Endothelial cell of umbilical vein (primary cell): ENCODE data around the gene MLH1. TPM values are rescaled to one million over a fixed set of nuclear protein-coding genes. Genes with fewer than 3 reads are reported as not detected.

Experiments used
- BruUV-seq: library from RNA; stranded (reverse); fragments of 400-500 nt; replicated peaks from 2 replicates; lab custom pipeline; 2021; lab: Mats Ljungman, UMichigan
- CTCF ChIA-PET: fragments of 300-600, 350-600 bp; sonication (Branson Sonifier 250); formaldehyde crosslinking; loops from one replicate; lab custom pipeline; 2021; ENCODE audit warnings: antibody characterized with exemption, inconsistent platforms; lab: Charles Lee
- POLR2A ChIA-PET: fragments of 300-600, 350-600 bp; sonication (Branson Sonifier 250); formaldehyde crosslinking; loops from one replicate; lab custom pipeline; 2021; ENCODE audit warnings: antibody characterized with exemption, inconsistent platforms; lab: Charles Lee
- DNase-seq: peaks from one replicate; pipeline ENCODE4 v3.0.0-alpha.2; 2011; ENCODE audit warnings: low read depth, low spot score
- FAIRE-seq: peaks from 2 replicates; lab custom pipeline; 2011; peaks lifted over from hg19 to GRCh38; lab: Jason Lieb, UNC
- H2AFZ ChIP-seq: 2 replicates; pipeline ENCODE4 v1.6.0; 2012; ENCODE audit warnings: low read depth, low read length, control low read depth, inconsistent platforms
- H3K27ac ChIP-seq: 2 replicates; pipeline ENCODE4 v1.5.1; 2011; ENCODE audit warnings: low read depth, mild to moderate bottlenecking, control low read depth, low read length, moderate library complexity; ENCODE audit not compliant: insufficient read depth
- H3K27me3 ChIP-seq, 2 experiments: 2 replicates each; pipeline versions ENCODE4 v1.6.0 to v1.6.1; 2011; ENCODE audit warnings: low read length in 2 of 2, mixed read lengths in 1 of 2; ENCODE audit not compliant: control insufficient read depth in 2 of 2, insufficient read depth in 2 of 2
- H3K36me3 ChIP-seq, 2 experiments: 2 replicates in 1 of 2; 3 replicates in 1 of 2; pipeline ENCODE4 v1.5.1; 2011; ENCODE audit warnings: low read length in 2 of 2, mild to moderate bottlenecking in 1 of 2, moderate library complexity in 1 of 2; ENCODE audit not compliant: control insufficient read depth in 2 of 2, insufficient read depth in 2 of 2; ENCODE audit errors: extremely low read depth in 1 of 2
- H3K4me1 ChIP-seq: 3 replicates; pipeline ENCODE4 v1.5.1; 2011; ENCODE audit warnings: mild to moderate bottlenecking, low read length; ENCODE audit not compliant: control insufficient read depth, insufficient read depth; ENCODE audit errors: extremely low read depth
- H3K4me2 ChIP-seq: 2 replicates; pipeline ENCODE4 v1.6.1; 2011; ENCODE audit warnings: low read length, control low read depth, mixed read lengths; ENCODE audit not compliant: insufficient read depth
- H3K4me3 ChIP-seq, 3 experiments: fragments of 200-600 bp in 1 of 3; sonication (generic), shearing (Covaris generic) in 1 of 3; replicated peaks in 1 of 3; 2 replicates each; pipeline ENCODE4 v1.5.1; 2011 to 2016; ENCODE audit warnings: control low read depth in 3 of 3, low read length in 3 of 3, mild to moderate bottlenecking in 2 of 3, inconsistent platforms in 1 of 3, low read depth in 1 of 3, moderate library complexity in 1 of 3; ENCODE audit not compliant: insufficient read depth in 1 of 3
- H3K79me2 ChIP-seq: 2 replicates; pipeline ENCODE4 v1.6.0; 2012; ENCODE audit warnings: low read length, inconsistent platforms; ENCODE audit not compliant: control insufficient read depth, insufficient read depth
- H3K9ac ChIP-seq: replicated peaks from 2 replicates; pipeline ENCODE3; 2011; ENCODE audit warnings: low read length, control low read depth; ENCODE audit not compliant: insufficient read depth; ENCODE audit errors: extremely low read depth
- H3K9me1 ChIP-seq: replicated peaks from 3 replicates; pipeline ENCODE4 v1.6.0; 2011; ENCODE audit warnings: mild to moderate bottlenecking, low read length; ENCODE audit not compliant: control insufficient read depth, insufficient read depth; ENCODE audit errors: extremely low read depth
- H3K9me3 ChIP-seq: replicated peaks from 2 replicates; pipeline ENCODE4 v1.5.1; 2012; ENCODE audit warnings: low read length, inconsistent platforms; ENCODE audit not compliant: control insufficient read depth, insufficient read depth
- H4K20me1 ChIP-seq: replicated peaks from 2 replicates; pipeline ENCODE3; 2011; ENCODE audit warnings: mild to moderate bottlenecking, low read length; ENCODE audit not compliant: control insufficient read depth, insufficient read depth; ENCODE audit errors: extremely low read depth
- EZH2 ChIP-seq: IDR thresholded peaks from 2 replicates; pipeline ENCODE4 v1.6.1; 2012; ENCODE audit warnings: borderline replicate concordance, low read depth, mild to moderate bottlenecking, moderate library complexity, low read length, inconsistent platforms; ENCODE audit not compliant: severe bottlenecking
- FOS ChIP-seq: IDR thresholded peaks from 2 replicates; pipeline ENCODE4 v1.6.1; 2011; ENCODE audit warnings: mild to moderate bottlenecking, low read length, moderate library complexity, borderline replicate concordance; ENCODE audit not compliant: insufficient read depth
- GATA2 ChIP-seq: IDR thresholded peaks from 2 replicates; pipeline ENCODE4 v1.7.0; 2011; ENCODE audit warnings: low read depth, mild to moderate bottlenecking, moderate library complexity, mixed read lengths, low read length; ENCODE audit not compliant: insufficient read length, insufficient read depth
- JUN ChIP-seq: IDR thresholded peaks from 2 replicates; pipeline ENCODE4 v1.6.1; 2011; ENCODE audit warnings: borderline replicate concordance, low read depth; ENCODE audit not compliant: insufficient read length, insufficient read depth
- MAX ChIP-seq: IDR thresholded peaks from 2 replicates; pipeline ENCODE4 v1.6.1; 2011; ENCODE audit not compliant: insufficient read depth, insufficient read length
- MYC ChIP-seq: IDR thresholded peaks from one replicate; pipeline ENCODE4 v1.6.1; 2011; ENCODE audit warnings: mild to moderate bottlenecking, low read depth, low read length
- POLR2A ChIP-seq: IDR thresholded peaks from 2 replicates; pipeline ENCODE4 v1.6.1; 2012; ENCODE audit warnings: low read depth, mild to moderate bottlenecking, control low read depth, low read length
- POLR2AphosphoS5 ChIP-seq: IDR thresholded peaks from 2 replicates; pipeline ENCODE4 v1.6.1; 2012; ENCODE audit warnings: low read depth, mild to moderate bottlenecking, control low read depth, low read length, moderate library complexity; ENCODE audit not compliant: insufficient read depth
- dilution Hi-C: fragments of 300-500 bp; cut with MboI; formaldehyde crosslinking; loops from one replicate; pipeline ENCODE4 v1.15.0; 2019; ENCODE audit warnings: low sequenced_read_pairs; ENCODE audit not compliant: extremely low pct_ligation_motif_present
- intact Hi-C: fragments of 100-400 bp; cut with micrococcal nuclease; formaldehyde crosslinking; loops from one replicate; pipeline ENCODE4 v1.10.0; 2022
- polyA plus RNA-seq, 4 experiments: library from polyadenylated mRNA; depleted of rRNA in 3 of 4; stranded (reverse) in 3 of 4; unstranded in 1 of 4; fragments of >200 nt; gene quantifications; 2 replicates each; pipeline versions ENCODE4 v1.2.1 to v1.2.3, GENCODE V29; 2011 to 2012; ENCODE audit warnings: missing spikeins in 1 of 4
- total RNA-seq: library from RNA; stranded (reverse); gene quantifications from 2 replicates; pipeline ENCODE4 v1.2.3, GENCODE V29; 2021
- TF ChIP-seq, protein P1 (sequence below), 2 donors: IDR thresholded peaks; 1 replicate in 1 of 2; 2 replicates in 1 of 2; pipeline ENCODE4 v1.5.1; 2011; ENCODE audit warnings: low read length in 2 of 2, mild to moderate bottlenecking in 2 of 2, moderate library complexity in 2 of 2, control low read depth in 1 of 2, inconsistent platforms in 1 of 2, low read depth in 1 of 2; ENCODE audit not compliant: insufficient read depth in 1 of 2; ENCODE audit errors: extremely low read depth in 1 of 2

MLH1 gene
- total and polyA plus RNA-seq, 2 donors (not counting 3 experiments of a cell fraction or from before 2014, with no cell fraction given): 22.2 to 32.9 TPM

- intact Hi-C loops: loop anchor here (1.0 to 5.0 kb wide), 4 partner anchors 48 to 959 kb away; partner anchors contain the start of gene TRANK1
- ChIA-PET POLR2A (interaction anchor here (0.8 kb wide), 2 partner anchors 190 to 251 kb away, joined by 3 to 4 read pairs; no protein-coding TSS in a partner anchor), CTCF (interaction anchor here (0.7 to 1.7 kb wide), 6 partner anchors 23 to 221 kb away, joined by 3 to 15 read pairs (median 4); no protein-coding TSS in a partner anchor)
- Histone ChIP-seq H3K4me1 (peaks cover 49% of the 10 kb centered on the region), H3K36me3 (peaks cover 0 to 2% of the 10 kb centered on the region in 2 experiments), H3K27ac (peak within 1 kb of the TSS; percentile 97), H3K9ac (peak within 1 kb of the TSS; percentile 95), H3K79me2 (peaks cover 46% of the 10 kb centered on the region), H3K4me2 (peak within 1 kb of the TSS; percentile 97), H3K27me3 (no peaks in the 10 kb centered on the region), H4K20me1 (peaks cover 2% of the 10 kb centered on the region), H3K9me1 (no peaks in the 10 kb centered on the region), H3K9me3 (no peaks in the 10 kb centered on the region), H2AFZ (peak within 1 kb of the TSS; percentile 77), H3K4me3 (peak within 1 kb of the TSS; percentile 32 to 89 (median 76))
- BruUV-seq: no TSS peak
- DNase-seq (no peak), FAIRE-seq (no peak)
- TF ChIP-seq GATA2: no peak
- no peak for TF ChIP-seq FOS
- TF ChIP-seq MAX: no peak
- TF ChIP-seq, protein P1, sequence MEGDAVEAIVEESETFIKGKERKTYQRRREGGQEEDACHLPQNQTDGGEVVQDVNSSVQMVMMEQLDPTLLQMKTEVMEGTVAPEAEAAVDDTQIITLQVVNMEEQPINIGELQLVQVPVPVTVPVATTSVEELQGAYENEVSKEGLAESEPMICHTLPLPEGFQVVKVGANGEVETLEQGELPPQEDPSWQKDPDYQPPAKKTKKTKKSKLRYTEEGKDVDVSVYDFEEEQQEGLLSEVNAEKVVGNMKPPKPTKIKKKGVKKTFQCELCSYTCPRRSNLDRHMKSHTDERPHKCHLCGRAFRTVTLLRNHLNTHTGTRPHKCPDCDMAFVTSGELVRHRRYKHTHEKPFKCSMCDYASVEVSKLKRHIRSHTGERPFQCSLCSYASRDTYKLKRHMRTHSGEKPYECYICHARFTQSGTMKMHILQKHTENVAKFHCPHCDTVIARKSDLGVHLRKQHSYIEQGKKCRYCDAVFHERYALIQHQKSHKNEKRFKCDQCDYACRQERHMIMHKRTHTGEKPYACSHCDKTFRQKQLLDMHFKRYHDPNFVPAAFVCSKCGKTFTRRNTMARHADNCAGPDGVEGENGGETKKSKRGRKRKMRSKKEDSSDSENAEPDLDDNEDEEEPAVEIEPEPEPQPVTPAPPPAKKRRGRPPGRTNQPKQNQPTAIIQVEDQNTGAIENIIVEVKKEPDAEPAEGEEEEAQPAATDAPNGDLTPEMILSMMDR (IDR thresholded peaks at IDR 0.05; ENCODE audit: extremely low read depth in 1 of 2, insufficient read depth in 1 of 2, low read depth in 1 of 2, low read length in 2 of 2): peak in 1 of 2 donors; percentile 40
- no peak for TF ChIP-seq MYC
- no peak for TF ChIP-seq JUN
- peak; percentile 61 for TF ChIP-seq POLR2AphosphoS5
- TF ChIP-seq EZH2: no peak
- TF ChIP-seq POLR2A: peak; percentile 69
- dilution Hi-C loops: no loop called here
Measured at GRCh38 chr3:36992806-36993325, 452 bp upstream of the MLH1 start, which contains the start of gene EPM2AIP1. EPM2AIP1 (minus strand) TSS chr3:36993131; CDS start chr3:36993077, 54 bp downstream.
